Right atrium auricular region (tissue), 2 donors: ENCODE measurements around the gene GPR12. TPM values are rescaled to one million over a fixed set of nuclear protein-coding genes. Genes with fewer than 3 reads are reported as not detected.
A peak's percentile ranks its signal among the peaks of the same experiment; 100 is the strongest.

Source experiments
- DNase-seq: peaks from one replicate; pipeline ENCODE4 v3.0.0-alpha.2; 2019; ENCODE audit warnings: low spot score
- H3K27ac ChIP-seq, 2 donors: fragments of 200-600 bp; sonication (generic); 1 replicate in 1 of 2; 2 replicates in 1 of 2; pipeline ENCODE4 v1.5.1; 2016 to 2019
- H3K27me3 ChIP-seq, 2 donors: fragments of 200-600 bp; sonication (generic); one replicate each; pipeline versions ENCODE4 v1.5.1 to v1.6.0; 2017 to 2019
- H3K36me3 ChIP-seq: fragments of 200-600 bp; sonication (generic); one replicate; pipeline ENCODE4 v1.5.1; 2016
- H3K4me1 ChIP-seq, 2 donors: fragments of 200-600 bp; sonication (generic); one replicate each; pipeline versions ENCODE4 v1.5.1 to v1.6.0; 2017 to 2019
- H3K4me3 ChIP-seq, 2 donors: fragments of 200-600 bp; sonication (generic); 1 replicate in 1 of 2; 2 replicates in 1 of 2; pipeline ENCODE4 v1.5.1; 2017 to 2019; ENCODE audit warnings: mild to moderate bottlenecking in 1 of 2, moderate library complexity in 1 of 2
- H3K9me3 ChIP-seq, 2 donors: fragments of 200-600 bp; sonication (generic); one replicate each; pipeline ENCODE4 v1.5.1; 2019
- CTCF ChIP-seq, 2 donors: fragments of 200-600 bp; sonication (generic); IDR thresholded peaks; one replicate each; pipeline ENCODE4 v1.5.1; 2019; ENCODE audit warnings: antibody characterized with exemption in 2 of 2
- total RNA-seq, 2 donors: library from RNA; depleted of rRNA; stranded (reverse); fragments of >200 nt; gene quantifications; one replicate each; pipeline ENCODE4 v1.1.0, GENCODE V29; 2016

The GPR12 gene
- total RNA-seq, 2 donors from 2014 or later, result 0.07 TPM; not detected in 1

GRCh38 chr13:26785838-26786630 is 25.4 kb upstream of the GPR12 start:
- Histone ChIP-seq H3K4me3 (peak overlapping the region in 1 of 2 donors; percentile 12), H3K36me3 (no peaks in the 10 kb centered on the region), H3K9me3 (peaks cover 0 to 11% of the 10 kb centered on the region in 2 donors), H3K27me3 (no peaks in the 10 kb centered on the region), H3K27ac (peak overlapping the region in 1 of 2 donors; percentile 40), H3K4me1 (peaks cover 0 to 12% of the 10 kb centered on the region in 2 donors)
- TF ChIP-seq CTCF (IDR thresholded peaks at IDR 0.05), result no peak
- DNase-seq, result no peak

GRCh38 chr13:26784704-26785639 is 24.4 kb upstream of the GPR12 start:
- no peaks in the 10 kb centered on the region for H3K27me3 ChIP-seq
- H3K36me3 ChIP-seq, result no peaks in the 10 kb centered on the region
- H3K4me1 ChIP-seq, result peaks cover 0 to 12% of the 10 kb centered on the region in 2 donors
- H3K9me3 ChIP-seq, result peaks cover 0 to 11% of the 10 kb centered on the region in 2 donors
- H3K4me3 ChIP-seq, result peak overlapping the region in 1 of 2 donors; percentile 12
- no peak for DNase-seq
- no peak for TF ChIP-seq CTCF (IDR thresholded peaks at IDR 0.05)
- peak overlapping the region; percentile 1 to 40 for H3K27ac ChIP-seq

GRCh38 chr13:26780411-26780810 is 19.8 kb upstream of the GPR12 start:
- H3K36me3 ChIP-seq, result no peaks in the 10 kb centered on the region
- peaks cover 0 to 11% of the 10 kb centered on the region in 2 donors for H3K9me3 ChIP-seq
- no peaks in the 10 kb centered on the region for H3K27me3 ChIP-seq
- no peak for DNase-seq
- no peak for TF ChIP-seq CTCF (IDR thresholded peaks at IDR 0.05)
- no peak overlapping the region for H3K27ac ChIP-seq
- no peak overlapping the region for H3K4me3 ChIP-seq
- peaks cover 0 to 5% of the 10 kb centered on the region in 2 donors for H3K4me1 ChIP-seq

GRCh38 chr13:26779321-26779720 is 18.7 kb upstream of the GPR12 start:
- Histone ChIP-seq H3K4me1 (no peaks in the 10 kb centered on the region), H3K27me3 (no peaks in the 10 kb centered on the region), H3K27ac (no peak overlapping the region), H3K4me3 (no peak overlapping the region), H3K9me3 (peaks cover 0 to 11% of the 10 kb centered on the region in 2 donors), H3K36me3 (no peaks in the 10 kb centered on the region)
- TF ChIP-seq CTCF (IDR thresholded peaks at IDR 0.05), result no peak
- no peak for DNase-seq

- no peak overlapping the region for H3K4me3 ChIP-seq
- no peaks in the 10 kb centered on the region for H3K9me3 ChIP-seq
- no peaks in the 10 kb centered on the region for H3K27me3 ChIP-seq
- no peaks in the 10 kb centered on the region for H3K4me1 ChIP-seq
- H3K36me3 ChIP-seq, result no peaks in the 10 kb centered on the region
- no peak for TF ChIP-seq CTCF (IDR thresholded peaks at IDR 0.05)
- no peak for DNase-seq
- H3K27ac ChIP-seq, result no peak overlapping the region
Observed at GRCh38 chr13:26772531-26772930, 11.9 kb upstream of the GPR12 start.
